GM18873 (cell line): Measurements from ENCODE around the gene CEP78.
"Not testable (repeated sequence)": the region's sequence is repeated elsewhere in the genome, so short reads cannot be mapped to it uniquely, and the experiment has no call there.

ENCODE experiments used
- ATAC-seq: cut with Tn5 transposase; IDR thresholded peaks from one replicate; pipeline ENCODE4 v1.9.1; 2021; ENCODE audit warnings: mild to moderate bottlenecking, moderate library complexity, moderate number of reproducible peaks; ENCODE audit not compliant: unreplicated experiment, low FRiP score

The CEP78 gene

GRCh38 chr9:78235762-78236550 lies at the start of gene CEP78:
CEP78 (plus strand) TSS chr9:78236075; CDS start chr9:78236351, 276 bp downstream.
- peak; percentile 98 for ATAC-seq

- no peak for ATAC-seq
These were observed 48.0 kb upstream of the CEP78 start for GRCh38 chr9:78187763-78188484.

- no peak for ATAC-seq
These were observed 47.3 kb upstream of the CEP78 start for GRCh38 chr9:78188594-78188993.

- no peak for ATAC-seq
These were observed 46.9 kb upstream of the CEP78 start for GRCh38 chr9:78189001-78189400.

GRCh38 chr9:78189461-78189860 lies 46.4 kb upstream of the CEP78 start:
- no peak for ATAC-seq

GRCh38 chr9:78191931-78192330 lies 43.9 kb upstream of the CEP78 start:
- ATAC-seq: no peak

- no peak for ATAC-seq
These were observed 39.6 kb upstream of the CEP78 start for GRCh38 chr9:78196258-78196657.

- ATAC-seq: peak; percentile 60
These were observed 34.6 kb upstream of the CEP78 start for GRCh38 chr9:78201158-78201777.

GRCh38 chr9:78207319-78207718 lies 28.6 kb upstream of the CEP78 start:
- no peak for ATAC-seq

- no peak for ATAC-seq
These were observed 28.0 kb upstream of the CEP78 start for GRCh38 chr9:78207901-78208300.

- ATAC-seq: no peak
These were observed 26.7 kb upstream of the CEP78 start for GRCh38 chr9:78209127-78209526.

- no peak for ATAC-seq
These were observed 25.0 kb upstream of the CEP78 start for GRCh38 chr9:78210841-78211301.

GRCh38 chr9:78212868-78213267 lies 23.0 kb upstream of the CEP78 start:
- ATAC-seq: no peak

GRCh38 chr9:78213712-78214111 lies 22.2 kb upstream of the CEP78 start:
- ATAC-seq: no peak

- ATAC-seq: no peak
These were observed 21.4 kb upstream of the CEP78 start for GRCh38 chr9:78214492-78214891.

GRCh38 chr9:78215706-78216105 lies 20.2 kb upstream of the CEP78 start:
- ATAC-seq: no peak

- ATAC-seq: no peak
These were observed 17.0 kb upstream of the CEP78 start for GRCh38 chr9:78218890-78219289.

GRCh38 chr9:78221425-78221824 lies 14.4 kb upstream of the CEP78 start:
- ATAC-seq: no peak

GRCh38 chr9:78221841-78222240 lies 14.0 kb upstream of the CEP78 start:
- not testable (repeated sequence) for ATAC-seq

GRCh38 chr9:78230761-78231160 lies 5.1 kb upstream of the CEP78 start:
- no peak for ATAC-seq

- not testable (repeated sequence) for ATAC-seq
These were observed 3.4 kb upstream of the CEP78 start for GRCh38 chr9:78232471-78232870.
